Myocyte (in vitro differentiated cells): ENCODE data around the gene RALGPS1. TPM values are rescaled to one million over a fixed set of nuclear protein-coding genes. Genes with fewer than 3 reads are reported as not detected.

Experiments
- DNase-seq: peaks from one replicate; pipeline ENCODE4 v3.0.0-alpha.2; 2012; ENCODE audit warnings: low read depth
- total RNA-seq: library from RNA; depleted of rRNA; stranded (reverse); fragments of >200 nt; gene quantifications from 2 replicates; pipeline ENCODE4 v1.2.3, GENCODE V29; 2014

Gene RALGPS1
- total RNA-seq, 1 donor from 2014 or later: 3.6 TPM

DNA sequence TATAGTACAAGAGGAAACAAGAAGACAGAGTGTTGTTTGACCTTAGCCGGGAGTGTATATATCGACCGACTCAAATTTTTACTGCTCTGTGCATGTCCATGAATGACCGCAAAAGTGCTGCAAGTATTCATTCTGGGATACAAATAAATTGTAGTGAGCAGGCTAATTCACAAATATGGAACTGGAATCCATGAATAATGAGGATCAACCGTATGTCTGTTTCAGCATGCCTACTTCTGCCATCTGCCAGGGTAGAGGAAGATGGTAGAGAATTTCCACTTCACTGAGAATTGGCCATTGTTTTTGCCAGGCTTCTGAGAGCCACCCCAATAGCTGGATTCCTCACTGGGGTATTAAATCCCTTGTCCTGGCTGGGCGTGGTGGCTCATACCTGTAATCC is 8.5 kb upstream of the RALGPS1 start:
- no peak for DNase-seq

DNA sequence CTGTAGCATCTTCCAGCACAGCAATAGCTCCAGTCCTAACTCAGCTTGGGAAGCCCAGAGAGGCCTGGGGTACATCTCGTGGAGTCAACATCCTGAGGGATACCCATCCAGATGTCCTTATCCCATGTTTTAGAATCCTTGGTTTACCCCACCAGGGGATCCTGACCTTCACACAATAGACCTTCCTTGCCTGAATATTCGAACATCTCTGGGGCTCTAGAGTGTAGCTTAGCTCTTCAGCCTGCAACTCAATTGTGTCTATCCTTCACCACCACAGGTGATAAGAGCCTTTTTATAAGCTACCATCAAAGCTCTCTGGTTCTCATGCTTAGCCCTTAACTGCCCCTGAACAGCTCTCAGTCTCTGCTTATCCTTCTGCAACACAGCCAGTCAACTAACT is 7.5 kb upstream of the RALGPS1 start:
- DNase-seq: no peak

DNA sequence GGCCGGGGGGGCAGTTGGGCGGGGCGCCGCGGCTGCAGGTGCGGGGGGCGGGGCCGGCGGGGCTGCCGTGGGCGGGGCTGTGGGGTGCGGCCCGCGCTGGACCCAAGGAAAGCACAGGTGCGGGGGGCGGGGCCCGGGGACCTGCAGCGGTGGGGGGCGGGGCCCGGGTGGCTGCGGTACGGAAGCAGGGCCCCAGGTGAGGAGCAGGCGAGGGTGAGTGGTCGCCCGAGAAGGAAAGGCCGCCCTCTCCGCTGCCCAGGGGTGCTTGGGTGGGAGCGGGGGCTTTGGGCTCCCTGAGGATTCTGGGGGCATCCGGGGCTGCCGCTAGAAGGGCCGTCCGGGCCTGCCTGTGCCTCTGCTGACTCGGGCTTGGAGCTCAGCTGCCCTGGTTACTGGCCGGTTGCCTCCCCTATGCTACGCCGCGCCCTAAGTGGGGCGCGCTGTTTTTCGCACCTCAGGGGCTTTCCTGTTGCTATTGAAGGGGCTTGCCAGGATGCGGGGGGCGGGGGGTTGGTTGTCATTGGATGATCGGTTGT is 767 bp downstream of the RALGPS1 start:
- DNase-seq: no peak

DNA sequence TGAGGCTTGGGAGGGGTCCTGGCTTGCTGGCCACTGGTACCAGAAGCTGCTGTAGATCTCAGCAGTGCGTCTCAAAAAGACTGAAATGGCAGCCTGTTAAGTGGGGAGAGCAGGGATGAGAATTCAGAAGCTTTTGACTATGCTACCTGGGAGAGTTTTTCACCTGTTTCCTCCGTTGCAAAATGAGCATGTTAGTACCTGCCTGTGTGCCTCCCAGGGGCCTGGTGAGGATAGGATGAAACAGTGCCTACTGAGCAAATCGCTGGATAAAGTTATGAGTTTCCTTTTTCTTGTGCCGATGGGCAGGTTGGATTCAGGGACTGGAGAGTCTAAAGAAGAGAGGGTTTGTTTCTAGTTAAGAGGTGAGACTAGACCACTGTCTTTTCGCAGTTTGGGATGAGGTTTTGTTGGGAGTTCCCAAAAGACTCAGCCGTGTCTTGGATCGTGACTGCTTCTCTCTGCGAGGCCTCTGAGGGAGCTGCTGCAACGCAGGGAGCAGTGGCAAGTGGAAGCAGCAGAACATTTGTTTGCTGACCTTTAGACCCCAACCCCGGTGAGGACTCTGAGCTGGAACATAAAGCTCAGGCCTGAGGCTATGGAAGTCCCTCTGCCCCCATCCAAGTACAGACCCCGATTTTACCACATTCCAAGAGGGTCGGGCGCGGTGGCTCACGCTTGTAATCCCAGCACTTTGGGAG is 1.4 kb downstream of the RALGPS1 start:
- DNase-seq: no peak

DNA sequence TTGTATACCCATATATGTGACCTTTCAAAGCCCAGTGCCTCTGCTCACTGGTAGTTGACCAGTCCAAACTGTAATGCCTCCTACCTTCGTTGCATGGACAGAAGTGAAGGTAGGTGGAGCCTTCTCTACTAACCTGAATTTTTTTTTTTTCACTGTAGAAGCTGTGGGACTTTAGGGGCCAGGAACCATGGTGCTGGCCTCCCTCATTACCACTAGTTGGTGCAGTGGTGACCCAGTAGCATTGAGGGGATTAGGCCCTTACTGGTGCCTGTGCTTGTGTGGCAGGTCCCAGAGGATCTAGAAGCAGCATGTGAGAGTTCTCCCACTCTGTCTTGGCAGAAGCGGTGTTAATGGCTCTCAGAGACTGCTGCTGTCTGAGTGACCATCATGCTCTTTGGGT is 2.3 kb downstream of the RALGPS1 start:
- DNase-seq: no peak

DNA sequence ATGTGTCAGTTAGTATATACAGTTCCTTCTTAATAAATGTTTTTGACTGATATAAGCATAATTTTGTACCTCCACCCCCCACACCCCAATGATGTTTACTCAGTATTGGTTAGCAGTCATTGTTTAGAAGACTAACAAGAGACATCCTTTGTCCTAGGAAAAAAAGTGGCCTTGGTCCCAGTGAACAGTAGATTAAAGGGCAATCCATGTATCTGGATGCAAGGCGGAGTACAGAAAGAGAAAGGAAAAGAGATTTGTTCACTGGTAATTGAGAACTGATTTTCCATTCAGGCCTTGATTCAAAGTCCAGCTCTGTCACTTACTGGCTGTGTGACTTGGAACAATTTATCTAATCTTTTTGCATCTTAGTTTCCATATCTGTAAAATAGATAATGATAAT is 4.6 kb downstream of the RALGPS1 start:
- no peak for DNase-seq

DNA sequence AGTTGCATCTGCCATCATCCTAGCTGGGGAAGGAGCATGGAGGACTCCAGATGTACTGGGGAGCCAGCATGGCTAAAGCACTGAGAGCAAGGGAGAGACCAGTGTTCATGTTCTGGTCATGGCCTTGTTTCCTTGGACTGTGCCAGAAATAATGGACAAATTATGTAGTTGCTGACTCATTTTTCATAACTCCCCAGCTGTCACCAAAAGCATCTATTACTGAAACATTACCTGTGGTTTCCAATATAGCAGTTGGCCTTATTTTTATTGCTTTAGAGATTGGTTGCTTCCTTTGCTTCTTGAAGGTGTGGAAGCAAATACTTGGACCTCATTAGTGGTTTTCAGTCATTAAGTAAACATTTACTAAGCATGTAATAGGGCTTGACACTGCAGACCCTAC is 11.3 kb downstream of the RALGPS1 start:
- DNase-seq: peak; percentile 19

DNA sequence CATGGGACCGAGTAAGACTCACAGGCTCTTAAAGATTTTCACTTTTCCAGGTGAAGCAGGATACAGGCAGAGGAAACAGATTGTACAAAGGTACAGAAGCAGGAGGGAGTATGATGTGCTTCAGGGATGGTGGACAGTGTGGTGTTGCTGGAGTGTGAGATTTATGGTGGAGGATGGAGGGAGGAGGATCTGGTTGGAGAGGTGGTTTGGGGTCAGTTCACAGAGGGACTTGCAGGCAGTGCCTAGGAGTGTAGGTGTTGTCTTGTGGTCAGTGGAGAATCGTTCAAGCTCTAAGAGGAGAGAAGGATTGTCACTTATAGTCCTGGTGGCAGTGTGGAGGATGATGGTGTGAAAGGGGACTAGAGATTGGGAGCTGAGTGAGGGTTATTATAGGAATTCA is 11.8 kb downstream of the RALGPS1 start:
- DNase-seq: no peak

DNA sequence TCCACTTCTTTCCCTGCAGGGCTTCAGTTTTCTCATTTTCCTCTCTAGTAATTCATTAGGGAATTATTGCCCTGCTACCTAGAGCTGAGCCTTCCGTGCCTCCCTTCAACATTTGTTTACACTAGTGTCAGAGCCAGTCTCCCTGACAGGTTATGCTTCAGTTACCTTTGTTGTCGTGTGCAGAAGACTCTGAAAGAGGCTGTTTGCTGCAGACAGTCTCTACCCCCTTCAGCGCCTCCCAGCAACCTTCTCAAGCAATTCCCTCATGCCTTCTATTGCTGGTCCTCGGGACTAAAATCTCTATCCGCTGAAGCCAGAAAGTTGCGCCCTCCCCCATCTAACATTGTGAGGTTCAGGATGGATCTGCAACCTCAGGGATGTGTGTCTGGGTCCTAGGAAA is 12.8 kb downstream of the RALGPS1 start:
- no peak for DNase-seq

DNA sequence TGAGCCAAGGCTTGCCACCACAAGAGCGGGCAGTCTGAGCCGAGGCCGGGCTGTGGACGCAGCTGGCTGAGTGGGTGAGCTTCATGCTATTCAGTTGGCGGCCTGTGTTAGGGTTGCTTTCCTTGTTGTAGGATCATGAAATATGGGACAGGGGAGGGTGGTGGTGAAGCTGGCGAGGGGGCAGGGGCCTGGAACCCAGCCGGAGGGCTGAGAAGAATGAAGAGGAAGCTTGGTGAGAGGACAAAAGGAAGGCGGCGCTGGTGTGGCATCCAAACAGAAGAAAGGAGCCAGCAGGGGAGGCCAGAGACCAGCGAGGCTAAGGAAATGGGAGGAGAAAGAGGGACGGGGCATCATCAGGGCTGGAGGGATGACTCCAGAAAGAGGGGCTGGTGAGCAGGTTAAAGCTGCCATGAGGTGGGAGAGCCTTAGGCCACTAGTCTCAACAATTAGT is 18.3 kb downstream of the RALGPS1 start:
- no peak for DNase-seq

DNA sequence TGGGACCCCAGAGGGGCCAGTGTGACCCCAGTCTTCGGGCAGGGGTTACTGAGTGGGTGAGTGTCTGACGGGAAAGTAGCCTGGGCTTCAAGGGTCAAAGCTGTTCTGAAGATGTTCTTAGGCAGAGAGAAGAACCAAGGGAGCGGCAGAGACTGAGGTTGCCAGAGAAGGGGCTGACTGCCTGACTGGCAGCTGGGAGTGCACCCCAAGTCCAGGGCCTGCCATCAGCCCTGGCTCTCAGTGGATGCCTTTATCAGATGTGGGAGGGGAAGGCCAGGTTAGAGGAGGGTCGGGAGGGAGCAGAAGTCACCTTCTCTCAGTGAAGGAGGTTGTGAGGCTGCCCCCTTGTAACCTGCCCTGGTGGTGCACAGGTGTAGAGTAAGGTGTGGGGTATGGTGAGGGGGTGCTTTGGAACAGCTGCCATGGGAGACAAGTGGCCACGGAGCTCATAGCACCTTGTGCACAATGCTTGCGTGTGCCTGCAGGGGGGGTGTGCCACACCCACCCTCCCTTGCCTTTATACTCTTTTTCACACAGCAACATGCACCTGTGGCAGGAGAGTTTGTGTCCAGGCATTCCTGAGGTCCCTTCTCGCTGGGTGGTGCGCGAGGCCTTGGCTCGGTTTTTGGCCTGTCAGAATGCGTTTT is 18.9 kb downstream of the RALGPS1 start:
- no peak for DNase-seq

DNA sequence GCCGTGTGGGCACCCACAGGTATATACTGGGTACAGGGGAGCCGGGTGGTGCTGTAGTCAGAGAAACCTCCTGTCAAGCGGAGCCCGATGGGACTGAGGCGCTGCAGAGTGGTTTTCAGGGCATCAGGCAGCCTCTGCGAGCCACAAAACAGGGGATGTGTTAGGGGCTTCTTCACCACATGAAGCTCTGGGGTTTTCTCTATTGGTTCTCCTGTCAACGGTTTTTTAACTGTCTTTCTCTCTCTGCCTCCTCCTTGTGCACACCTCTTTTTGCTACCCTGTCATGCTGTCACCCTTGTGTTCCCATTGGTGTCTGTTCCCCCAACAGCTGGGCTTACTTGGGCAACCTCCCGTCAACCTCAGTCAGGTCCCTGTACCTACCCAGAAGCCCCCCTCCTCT is 19.9 kb downstream of the RALGPS1 start:
- DNase-seq: no peak

DNA sequence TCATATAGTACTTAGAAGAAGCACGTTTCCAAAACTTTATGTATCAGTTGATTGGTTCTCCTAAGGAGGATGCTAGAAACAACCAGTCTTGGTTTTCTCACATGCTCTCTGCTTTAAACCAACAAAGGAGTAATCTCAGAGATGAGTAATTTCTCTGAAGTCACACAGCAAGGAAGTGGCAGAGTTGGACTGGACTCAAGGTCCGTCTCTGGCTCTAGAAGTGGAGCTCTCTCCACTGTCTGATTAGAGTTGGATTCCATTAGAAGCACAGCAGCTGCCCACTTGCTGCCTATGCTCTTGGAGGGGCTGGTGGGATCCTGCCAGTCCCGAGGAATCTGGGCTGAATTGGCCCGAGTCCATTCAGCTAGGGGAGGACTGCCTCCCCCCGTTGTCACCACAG is 21.0 kb downstream of the RALGPS1 start:
- DNase-seq: no peak

DNA sequence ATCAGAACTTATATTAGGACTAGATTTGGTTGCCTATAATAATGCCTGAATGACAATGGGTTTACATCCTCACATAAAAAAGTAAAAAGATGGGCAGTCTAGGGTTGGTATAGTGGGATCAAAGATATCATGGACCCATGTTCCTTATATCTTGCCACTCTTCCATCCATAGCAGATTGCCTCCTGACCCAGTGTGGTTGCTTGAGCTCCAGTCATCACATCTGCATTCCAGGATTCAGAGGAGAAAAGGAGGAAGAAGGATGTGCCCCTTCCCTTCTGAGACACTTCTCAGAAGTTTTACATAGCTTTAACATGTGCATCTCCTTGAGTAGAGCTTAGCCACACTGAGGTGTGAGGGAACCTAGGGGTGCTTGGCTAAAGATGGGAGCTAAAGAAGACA is 22.9 kb downstream of the RALGPS1 start:
- DNase-seq: no peak

DNA sequence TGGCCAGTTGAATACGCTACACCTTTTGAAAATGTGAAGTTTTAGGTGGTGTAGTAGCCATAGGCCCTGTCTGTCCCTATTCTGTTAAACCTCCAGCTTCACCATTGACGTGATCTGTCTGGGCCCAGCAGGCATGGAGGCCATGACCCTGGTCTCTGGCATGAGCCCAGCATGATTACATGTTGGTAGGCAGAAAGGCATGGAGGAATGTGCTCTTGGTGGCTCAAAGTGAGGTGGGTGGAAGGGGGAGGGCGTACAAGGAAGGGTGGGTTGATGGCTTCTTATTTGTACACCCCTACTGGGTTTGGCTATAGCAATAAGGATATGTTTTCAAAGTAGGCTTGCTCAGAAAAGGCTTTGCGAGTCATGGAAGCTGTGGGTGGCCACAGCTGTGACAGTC is 23.7 kb downstream of the RALGPS1 start:
- DNase-seq: peak; percentile 40

DNA sequence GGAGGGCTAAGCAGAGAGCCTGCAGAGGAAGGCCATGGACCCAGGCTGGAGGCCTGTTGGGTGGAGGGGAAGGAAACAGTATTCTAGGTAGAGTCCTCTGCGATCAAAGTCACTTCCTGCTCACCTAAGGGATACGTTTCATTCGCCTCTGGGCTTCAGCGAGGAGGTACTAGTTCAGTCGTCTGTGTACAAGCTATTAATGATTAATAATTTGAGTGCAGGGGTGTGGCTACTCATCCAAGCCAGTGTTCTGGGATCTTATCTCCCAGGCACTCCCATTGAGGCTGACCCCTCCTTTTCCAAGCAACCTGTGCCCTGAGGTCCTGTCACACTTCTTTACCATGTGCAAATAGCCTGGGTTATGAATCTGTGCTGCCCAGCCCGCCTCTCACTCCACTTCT is 25.2 kb downstream of the RALGPS1 start:
- no peak for DNase-seq

DNA sequence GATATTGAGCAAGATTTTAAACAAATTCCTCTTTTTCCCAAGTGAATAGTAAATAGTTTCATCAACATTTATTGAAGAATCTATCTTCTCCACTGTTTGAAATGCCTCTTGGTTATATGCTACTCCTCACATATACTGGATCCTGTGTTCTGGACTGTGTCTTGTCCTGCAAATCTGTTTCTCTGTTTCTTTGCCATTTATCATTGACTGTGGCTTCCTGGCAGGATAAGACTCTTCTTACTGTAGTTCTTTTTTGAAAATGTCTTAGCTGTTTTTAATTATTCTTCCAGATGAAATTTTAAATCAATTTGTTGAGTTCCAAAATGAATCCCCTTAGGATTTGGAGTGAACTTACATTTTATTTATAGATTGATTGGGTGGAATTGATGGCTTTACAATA is 27.8 kb downstream of the RALGPS1 start:
- no peak for DNase-seq

DNA sequence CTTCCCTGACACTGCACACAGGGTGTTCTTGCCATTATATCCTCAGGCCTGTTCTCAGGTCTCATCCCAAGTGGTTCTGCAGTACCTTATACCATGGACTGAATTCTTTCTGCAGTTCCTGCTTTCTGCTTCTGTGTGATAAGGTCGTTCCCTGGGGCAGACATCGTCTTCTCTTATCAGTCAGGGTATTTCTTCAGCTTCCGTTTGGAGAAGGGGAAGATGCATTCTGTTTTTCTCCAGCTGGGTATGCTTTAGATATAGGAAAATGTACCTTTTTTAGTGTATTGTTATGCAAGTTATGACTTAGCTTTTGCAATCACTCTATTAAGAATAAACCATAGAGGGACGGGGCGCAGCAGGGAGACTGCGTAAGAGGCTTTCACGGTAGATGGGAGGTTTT is 31.1 kb downstream of the RALGPS1 start:
- DNase-seq: no peak

DNA sequence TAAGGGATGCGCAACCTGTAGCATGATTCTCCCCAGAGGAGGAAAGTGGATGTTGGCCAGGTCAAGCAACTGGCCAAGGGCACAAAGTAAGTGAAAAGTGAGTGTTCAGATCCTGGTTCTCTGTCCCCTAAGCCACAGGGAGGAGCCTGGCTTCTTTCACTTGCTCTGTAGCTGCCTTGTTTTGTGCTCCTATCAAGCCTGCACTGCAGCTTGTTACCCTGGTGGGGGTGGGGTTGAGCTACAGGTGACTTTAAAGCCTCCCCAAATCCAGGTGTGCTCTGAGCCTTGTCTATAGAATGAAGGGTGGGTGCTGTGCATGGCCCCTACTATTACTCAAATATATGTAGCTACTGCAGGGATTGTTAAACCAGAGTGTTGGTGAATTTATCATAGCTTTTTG is 32.9 kb downstream of the RALGPS1 start:
- no peak for DNase-seq

DNA sequence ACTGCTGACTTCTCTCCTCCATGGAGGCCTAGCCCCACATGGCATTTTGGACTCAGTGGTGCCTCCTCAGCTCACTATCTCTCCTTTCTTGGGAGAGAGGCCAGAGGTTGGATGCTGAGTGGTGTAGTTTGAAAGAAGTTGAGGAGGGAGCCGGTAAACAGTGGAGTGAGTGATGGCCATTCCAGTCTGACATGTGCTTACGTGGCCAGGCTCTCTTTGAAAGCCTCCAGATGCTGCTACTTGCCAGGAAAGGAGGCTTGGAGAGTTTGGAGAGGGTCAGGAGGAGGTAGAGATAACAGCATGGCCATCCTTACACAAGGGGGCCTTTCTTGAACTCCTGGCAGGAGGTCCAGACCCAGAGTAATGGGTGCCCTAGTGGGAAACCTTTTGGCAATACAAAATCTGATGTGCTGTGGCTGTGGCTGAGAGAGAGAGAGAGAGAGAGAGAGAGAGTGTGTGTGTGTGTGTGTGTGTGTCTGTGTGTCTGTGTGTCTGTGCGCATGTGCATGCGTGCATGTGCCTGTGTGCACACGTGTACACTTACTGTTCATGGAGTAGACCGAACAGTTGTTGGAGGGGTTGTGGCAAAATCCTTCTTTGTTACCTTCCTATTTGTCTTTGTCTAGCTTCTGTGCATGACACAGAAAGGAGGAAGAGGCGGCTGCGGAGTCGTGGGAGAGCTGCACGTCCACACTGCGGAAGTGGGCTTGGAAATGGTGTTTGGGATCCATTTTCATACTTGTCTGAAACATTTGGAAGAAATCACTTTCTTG is 37.8 kb downstream of the RALGPS1 start:
- DNase-seq: no peak

DNA sequence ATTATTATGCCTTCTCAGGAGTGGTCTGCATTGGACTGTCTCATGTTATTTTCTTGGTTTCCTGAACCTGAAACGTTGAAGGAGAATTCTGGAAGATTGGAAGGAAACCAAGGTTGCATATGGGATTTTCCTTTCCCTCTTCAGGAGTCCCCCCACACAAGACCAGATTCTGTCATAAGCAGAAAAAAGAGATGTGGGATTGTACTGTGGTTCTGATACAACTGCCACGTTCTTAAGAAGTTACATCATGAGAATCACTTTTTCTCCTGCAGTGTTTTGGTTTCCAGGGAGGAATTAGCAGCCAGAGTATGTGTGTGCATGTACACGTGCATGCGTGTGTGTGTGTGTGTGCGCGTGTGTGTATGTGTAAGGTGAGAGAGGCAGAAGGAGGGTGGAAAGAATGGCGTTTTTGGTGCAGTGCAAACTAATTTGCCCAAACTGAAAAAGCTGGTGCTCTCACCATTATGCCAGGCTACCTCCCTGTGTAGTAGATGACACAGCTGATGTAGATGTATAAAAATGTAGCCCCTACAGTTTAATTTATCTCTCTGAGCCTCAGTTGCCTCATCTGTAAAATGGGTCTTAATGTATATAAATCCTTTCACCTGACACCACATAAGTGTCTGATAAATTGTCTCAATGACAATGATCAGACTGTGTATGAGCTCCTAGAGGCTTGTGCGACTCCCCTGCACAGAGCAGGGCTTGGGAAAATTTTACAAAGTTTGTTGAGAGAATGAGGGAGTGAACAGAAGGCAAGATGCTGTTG is 38.6 kb downstream of the RALGPS1 start:
- DNase-seq: peak; percentile 18
